Stomach smooth muscle (tissue), 2 donors: Measurements from ENCODE around the gene CRKL.

ENCODE experiments used
- H3K27ac ChIP-seq: one replicate; pipeline ENCODE4 v1.7.0; 2013; ENCODE audit warnings: mild to moderate bottlenecking, low read length, inconsistent platforms
- H3K27me3 ChIP-seq, 2 donors: one replicate each; pipeline ENCODE4 v1.7.0; 2013; ENCODE audit warnings: low read length in 2 of 2; ENCODE audit not compliant: insufficient read depth in 2 of 2, control insufficient read depth in 1 of 2
- H3K36me3 ChIP-seq, 2 donors: one replicate each; pipeline ENCODE4 v1.7.0; 2013; ENCODE audit warnings: low read length in 2 of 2; ENCODE audit not compliant: control insufficient read depth in 2 of 2, insufficient read depth in 2 of 2
- H3K4me1 ChIP-seq: one replicate; pipeline ENCODE4 v1.7.0; 2013; ENCODE audit warnings: low read length; ENCODE audit not compliant: control insufficient read depth, insufficient read depth
- H3K4me3 ChIP-seq, 2 donors: one replicate each; pipeline ENCODE4 v1.7.0; 2013; ENCODE audit warnings: low read length in 2 of 2
- H3K9ac ChIP-seq, 2 donors: one replicate each; pipeline ENCODE4 v1.7.0; 2013; ENCODE audit warnings: low read length in 2 of 2, mild to moderate bottlenecking in 1 of 2
- H3K9me3 ChIP-seq, 2 donors: one replicate each; pipeline ENCODE4 v1.7.0; 2013; ENCODE audit warnings: low read length in 2 of 2; ENCODE audit not compliant: control insufficient read depth in 2 of 2
- donor health status: healthy.
- donor health status: Pancreatic carcinoma.

CRKL gene, protein sequence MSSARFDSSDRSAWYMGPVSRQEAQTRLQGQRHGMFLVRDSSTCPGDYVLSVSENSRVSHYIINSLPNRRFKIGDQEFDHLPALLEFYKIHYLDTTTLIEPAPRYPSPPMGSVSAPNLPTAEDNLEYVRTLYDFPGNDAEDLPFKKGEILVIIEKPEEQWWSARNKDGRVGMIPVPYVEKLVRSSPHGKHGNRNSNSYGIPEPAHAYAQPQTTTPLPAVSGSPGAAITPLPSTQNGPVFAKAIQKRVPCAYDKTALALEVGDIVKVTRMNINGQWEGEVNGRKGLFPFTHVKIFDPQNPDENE

GRCh38 chr22:20916916-20917810 is at the start of gene CRKL:
CRKL (plus strand) TSS chr22:20917407; CDS start chr22:20917935, 528 bp downstream.
- H3K4me3 ChIP-seq = peak within 1 kb of the TSS; percentile 76 to 97
- H3K4me1 ChIP-seq = peaks cover 15% of the 10 kb centered on the region
- peak within 1 kb of the TSS; percentile 86 for H3K27ac ChIP-seq
- H3K27me3 ChIP-seq = no peaks in the 10 kb centered on the region
- no peaks in the 10 kb centered on the region for H3K36me3 ChIP-seq
- no peaks in the 10 kb centered on the region for H3K9me3 ChIP-seq
- peak within 1 kb of the TSS; percentile 74 to 87 for H3K9ac ChIP-seq

DNA sequence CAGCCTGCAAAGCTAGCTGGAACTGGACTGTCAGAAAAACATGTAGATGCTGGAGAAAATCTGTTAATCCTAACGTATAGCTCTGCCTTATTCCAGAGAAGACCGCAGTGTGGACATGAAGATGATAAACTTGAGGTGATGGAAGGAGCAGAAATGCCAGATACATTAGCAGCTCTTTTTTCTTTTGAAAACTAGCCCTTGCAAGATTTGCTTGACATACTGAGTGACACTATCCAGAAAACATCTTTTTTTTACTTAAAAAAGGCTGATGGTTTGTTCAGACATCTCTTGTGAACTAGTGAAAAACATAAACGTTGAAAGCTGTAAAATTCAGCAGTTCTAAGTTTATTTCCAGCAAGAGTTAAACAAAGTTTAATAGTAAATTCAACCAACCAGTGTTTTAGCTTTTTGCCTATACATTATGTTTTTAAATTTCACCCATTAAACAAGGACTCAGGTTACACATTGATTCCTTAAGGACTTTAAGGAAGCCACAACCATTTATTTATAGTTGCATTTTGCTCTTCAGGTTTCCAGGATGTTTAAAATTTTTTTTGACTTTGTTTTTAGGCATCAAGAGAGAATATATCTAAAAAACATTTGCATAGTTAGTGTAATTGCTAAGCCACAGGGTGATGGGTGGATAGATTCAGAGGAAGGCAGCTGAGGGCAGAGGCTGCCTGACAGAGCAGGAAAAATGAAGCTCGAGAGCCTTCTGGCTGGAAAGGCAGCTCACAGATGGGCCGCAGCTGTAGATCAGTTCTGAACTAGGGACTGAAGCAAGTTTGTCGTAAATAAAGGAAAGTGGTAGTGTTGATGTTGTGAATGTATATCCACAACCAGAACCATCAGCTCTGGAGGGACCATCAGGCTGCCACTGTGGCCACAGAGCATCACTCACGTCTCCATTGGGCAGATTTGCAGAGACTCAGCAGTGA is 48.9 kb upstream of the CRKL start:
- Histone ChIP-seq H3K4me1 (peaks cover 16% of the 10 kb centered on the region), H3K4me3 (no peak overlapping the region), H3K27me3 (no peaks in the 10 kb centered on the region), H3K27ac (peak overlapping the region; percentile 62), H3K9me3 (no peaks in the 10 kb centered on the region), H3K36me3 (peaks cover 13 to 18% of the 10 kb centered on the region in 2 donors), H3K9ac (peak overlapping the region in 1 of 2 donors; percentile 23)

DNA sequence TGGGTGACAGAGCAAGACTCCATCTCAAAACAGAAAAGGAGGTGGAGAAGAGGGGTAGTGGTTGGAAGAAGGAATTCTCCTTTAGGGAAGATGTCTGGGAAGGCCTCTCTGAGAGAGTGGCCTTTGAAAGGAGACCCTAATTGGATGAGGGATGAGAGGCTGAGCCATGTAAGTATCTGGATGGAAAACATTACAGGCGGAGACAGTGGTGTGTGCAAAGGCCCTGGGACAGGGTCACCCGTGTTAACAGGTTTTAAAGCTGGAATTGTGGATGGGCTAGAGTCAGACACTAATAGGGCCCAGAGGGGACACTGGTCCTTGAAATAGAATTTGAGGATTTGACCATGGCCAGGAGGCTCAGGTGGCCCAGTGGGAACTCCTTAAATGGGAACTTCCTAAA is 48.0 kb upstream of the CRKL start:
- peaks cover 16 to 18% of the 10 kb centered on the region in 2 donors for H3K36me3 ChIP-seq
- H3K27me3 ChIP-seq = no peaks in the 10 kb centered on the region
- H3K4me3 ChIP-seq = no peak overlapping the region
- H3K4me1 ChIP-seq = peaks cover 16% of the 10 kb centered on the region
- no peak overlapping the region for H3K9ac ChIP-seq
- H3K27ac ChIP-seq = peak overlapping the region; percentile 24
- no peaks in the 10 kb centered on the region for H3K9me3 ChIP-seq

DNA sequence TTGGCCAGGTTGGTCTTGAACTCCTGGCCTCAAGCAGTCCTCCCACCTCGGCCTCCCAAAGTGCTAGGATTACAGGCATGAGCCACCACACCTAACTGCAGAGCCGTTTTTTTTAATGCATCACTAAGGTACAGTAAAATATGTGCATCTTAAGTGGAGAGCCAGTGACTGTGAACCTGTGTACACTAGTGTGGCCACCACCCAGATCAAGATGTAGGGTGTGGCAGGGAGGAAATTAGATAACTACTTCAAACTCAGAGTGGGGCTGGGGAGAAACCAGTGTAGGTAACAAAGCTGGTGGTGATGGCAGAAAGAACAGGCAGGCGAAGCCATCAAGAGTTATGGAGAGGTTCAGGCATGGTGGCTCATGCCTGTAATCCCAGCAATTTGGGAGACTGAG is 44.0 kb upstream of the CRKL start:
- Histone ChIP-seq H3K36me3 (peaks cover 19 to 31% of the 10 kb centered on the region in 2 donors), H3K9ac (no peak overlapping the region), H3K9me3 (no peaks in the 10 kb centered on the region), H3K4me3 (no peak overlapping the region), H3K27ac (no peak overlapping the region), H3K4me1 (no peaks in the 10 kb centered on the region), H3K27me3 (no peaks in the 10 kb centered on the region)

- H3K9ac ChIP-seq = no peak overlapping the region
- no peaks in the 10 kb centered on the region for H3K4me1 ChIP-seq
- no peaks in the 10 kb centered on the region for H3K27me3 ChIP-seq
- H3K27ac ChIP-seq = no peak overlapping the region
- H3K4me3 ChIP-seq = no peak overlapping the region
- peaks cover 16 to 29% of the 10 kb centered on the region in 2 donors for H3K36me3 ChIP-seq
- H3K9me3 ChIP-seq = no peaks in the 10 kb centered on the region
Observed at GRCh38 chr22:20875296-20875695, 41.9 kb upstream of the CRKL start.

DNA sequence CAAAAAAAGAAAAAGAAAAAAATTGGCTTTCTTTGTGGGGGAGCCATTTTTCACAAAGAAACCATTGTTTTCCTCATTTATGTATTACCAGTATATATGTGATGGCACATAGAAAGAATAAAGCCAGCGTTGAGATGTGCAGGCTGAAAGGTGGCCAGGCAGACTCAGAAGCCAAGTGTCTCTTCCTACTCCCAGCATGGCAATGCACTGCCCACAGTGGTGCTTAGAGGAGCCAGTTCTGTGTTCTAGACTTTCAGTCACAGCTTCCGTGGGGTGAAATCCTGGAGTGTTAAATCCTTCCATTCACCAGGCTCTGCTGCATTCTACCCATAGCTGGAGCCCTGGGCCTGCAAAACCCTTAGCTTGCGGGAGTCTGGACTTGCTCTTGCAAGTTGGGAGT is 39.5 kb upstream of the CRKL start:
- peaks cover 16 to 40% of the 10 kb centered on the region in 2 donors for H3K36me3 ChIP-seq

GRCh38 chr22:20881231-20881630 is 36.0 kb upstream of the CRKL start:
- Histone ChIP-seq H3K4me3 (no peak overlapping the region), H3K27me3 (no peaks in the 10 kb centered on the region), H3K9ac (no peak overlapping the region), H3K27ac (no peak overlapping the region), H3K4me1 (peaks cover 6% of the 10 kb centered on the region), H3K9me3 (no peaks in the 10 kb centered on the region), H3K36me3 (peaks cover 13 to 40% of the 10 kb centered on the region in 2 donors)

More for the DNA sequence above, 39.5 kb upstream of the CRKL start:
- H3K9me3 ChIP-seq = no peaks in the 10 kb centered on the region
- no peaks in the 10 kb centered on the region for H3K4me1 ChIP-seq
- no peak overlapping the region for H3K27ac ChIP-seq
- no peak overlapping the region for H3K9ac ChIP-seq
- H3K27me3 ChIP-seq = no peaks in the 10 kb centered on the region
- H3K4me3 ChIP-seq = no peak overlapping the region

- no peak overlapping the region for H3K27ac ChIP-seq
- peaks cover 15 to 36% of the 10 kb centered on the region in 2 donors for H3K36me3 ChIP-seq
- H3K4me1 ChIP-seq = peaks cover 6% of the 10 kb centered on the region
- H3K27me3 ChIP-seq = no peaks in the 10 kb centered on the region
- no peak overlapping the region for H3K9ac ChIP-seq
- no peaks in the 10 kb centered on the region for H3K9me3 ChIP-seq
- H3K4me3 ChIP-seq = no peak overlapping the region
Observed at GRCh38 chr22:20881869-20882815, 35.1 kb upstream of the CRKL start.

DNA sequence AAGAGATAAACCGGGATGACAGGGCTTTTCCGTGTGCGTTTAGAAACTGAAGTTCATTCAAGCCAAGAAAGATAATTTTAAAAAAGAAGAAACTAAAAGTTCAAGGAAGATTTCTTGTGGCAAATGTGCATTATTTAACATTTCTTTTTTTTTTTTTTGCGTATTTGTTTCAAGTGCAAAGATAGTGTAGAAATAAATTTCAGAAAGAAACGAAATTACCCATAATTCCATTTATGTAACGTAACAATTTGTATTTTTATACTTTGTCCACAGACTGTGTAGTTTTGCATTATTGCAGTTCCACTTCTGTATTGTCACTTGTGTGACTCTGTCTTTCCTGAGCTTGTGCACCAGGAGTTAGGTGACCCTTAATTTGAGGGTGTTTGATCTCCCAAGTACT is 34.4 kb upstream of the CRKL start:
- H3K4me1 ChIP-seq = peaks cover 6% of the 10 kb centered on the region
- H3K9ac ChIP-seq = no peak overlapping the region
- H3K36me3 ChIP-seq = peaks cover 22 to 36% of the 10 kb centered on the region in 2 donors
- H3K4me3 ChIP-seq = no peak overlapping the region
- no peaks in the 10 kb centered on the region for H3K9me3 ChIP-seq
- no peaks in the 10 kb centered on the region for H3K27me3 ChIP-seq
- no peak overlapping the region for H3K27ac ChIP-seq
